Esophagus squamous epithelium (tissue), 4 donors: Measurements from ENCODE around the gene BICRAL.

Source experiments
- POLR2A ChIP-seq, 4 donors: fragments of 450-650 bp; IDR thresholded peaks; one replicate each; pipeline ENCODE4 v1.6.1; 2017; ENCODE audit warnings: antibody characterized with exemption in 4 of 4, mild to moderate bottlenecking in 4 of 4, moderate library complexity in 3 of 4
- TF ChIP-seq, protein P1 (sequence below), 6 experiments: fragments of 450-650 bp in 4 of 6; fragments of 200-600 bp in 2 of 6; sonication (generic) in 2 of 6; IDR thresholded peaks; one replicate each; pipeline ENCODE4 v1.5.1; 2016 to 2019; ENCODE audit warnings: antibody characterized with exemption in 6 of 6, mild to moderate bottlenecking in 4 of 6, moderate library complexity in 4 of 6

DNA sequence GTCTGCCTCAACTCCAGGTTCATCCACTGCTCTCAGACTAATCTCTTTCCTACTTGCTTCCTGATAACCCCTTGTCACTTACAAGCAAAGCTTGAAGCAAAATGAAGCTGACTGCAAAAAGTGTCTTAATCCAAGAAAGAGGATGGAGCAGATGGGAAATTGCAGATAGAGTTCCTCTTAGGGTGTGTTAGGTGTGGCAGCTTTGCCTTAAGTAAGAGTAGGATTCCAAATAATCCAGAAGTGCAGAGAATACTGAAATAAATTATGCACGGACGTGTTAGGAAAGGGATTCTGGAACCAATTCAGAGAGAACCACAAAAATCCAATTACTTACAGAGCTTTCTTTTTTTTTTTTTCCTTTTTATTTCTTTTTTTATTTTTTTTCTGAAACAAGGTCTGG, 91.5 kb downstream of the BICRAL start:
- TF ChIP-seq, protein P1, sequence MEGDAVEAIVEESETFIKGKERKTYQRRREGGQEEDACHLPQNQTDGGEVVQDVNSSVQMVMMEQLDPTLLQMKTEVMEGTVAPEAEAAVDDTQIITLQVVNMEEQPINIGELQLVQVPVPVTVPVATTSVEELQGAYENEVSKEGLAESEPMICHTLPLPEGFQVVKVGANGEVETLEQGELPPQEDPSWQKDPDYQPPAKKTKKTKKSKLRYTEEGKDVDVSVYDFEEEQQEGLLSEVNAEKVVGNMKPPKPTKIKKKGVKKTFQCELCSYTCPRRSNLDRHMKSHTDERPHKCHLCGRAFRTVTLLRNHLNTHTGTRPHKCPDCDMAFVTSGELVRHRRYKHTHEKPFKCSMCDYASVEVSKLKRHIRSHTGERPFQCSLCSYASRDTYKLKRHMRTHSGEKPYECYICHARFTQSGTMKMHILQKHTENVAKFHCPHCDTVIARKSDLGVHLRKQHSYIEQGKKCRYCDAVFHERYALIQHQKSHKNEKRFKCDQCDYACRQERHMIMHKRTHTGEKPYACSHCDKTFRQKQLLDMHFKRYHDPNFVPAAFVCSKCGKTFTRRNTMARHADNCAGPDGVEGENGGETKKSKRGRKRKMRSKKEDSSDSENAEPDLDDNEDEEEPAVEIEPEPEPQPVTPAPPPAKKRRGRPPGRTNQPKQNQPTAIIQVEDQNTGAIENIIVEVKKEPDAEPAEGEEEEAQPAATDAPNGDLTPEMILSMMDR (IDR thresholded peaks at IDR 0.05) = no peak
- no peak for TF ChIP-seq POLR2A (IDR thresholded peaks at IDR 0.05)
